ENCODE measurements around the gene CHGA. TPM values are rescaled to one million over a fixed set of nuclear protein-coding genes. Genes with fewer than 3 reads are reported as not detected.

Gene CHGA
- total RNA-seq, 1 donor from 2014 or later = not detected

DNA sequence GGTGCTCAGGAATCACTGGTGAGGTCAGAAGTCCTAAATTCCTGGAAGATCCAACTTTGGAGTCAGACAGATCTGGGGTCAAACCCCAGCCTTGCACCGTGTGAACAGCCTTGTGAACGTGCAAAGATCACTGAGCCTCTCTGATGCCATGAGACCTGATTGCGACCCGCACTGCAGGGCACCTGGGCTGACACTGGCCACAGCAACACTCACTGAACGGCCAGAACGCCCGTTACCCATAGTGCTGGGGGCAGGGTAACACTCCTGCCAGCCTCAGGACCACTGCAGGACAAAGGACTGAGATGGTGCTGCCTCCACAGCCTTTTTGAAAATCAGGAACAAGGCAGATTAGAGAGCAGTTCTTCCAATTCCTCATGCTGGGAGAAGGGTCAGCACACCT, 28.3 kb downstream of the CHGA start:
- Histone ChIP-seq H3K27me3 (ENCODE audit: control insufficient read depth, insufficient read depth, low read length) (no peaks in the 10 kb centered on the region), H3K36me3 (ENCODE audit: control insufficient read depth, insufficient read depth, low read length) (no peaks in the 10 kb centered on the region), H3K4me3 (ENCODE audit: low read depth, low read length) (no peak overlapping the region)
- TF ChIP-seq, protein P1, sequence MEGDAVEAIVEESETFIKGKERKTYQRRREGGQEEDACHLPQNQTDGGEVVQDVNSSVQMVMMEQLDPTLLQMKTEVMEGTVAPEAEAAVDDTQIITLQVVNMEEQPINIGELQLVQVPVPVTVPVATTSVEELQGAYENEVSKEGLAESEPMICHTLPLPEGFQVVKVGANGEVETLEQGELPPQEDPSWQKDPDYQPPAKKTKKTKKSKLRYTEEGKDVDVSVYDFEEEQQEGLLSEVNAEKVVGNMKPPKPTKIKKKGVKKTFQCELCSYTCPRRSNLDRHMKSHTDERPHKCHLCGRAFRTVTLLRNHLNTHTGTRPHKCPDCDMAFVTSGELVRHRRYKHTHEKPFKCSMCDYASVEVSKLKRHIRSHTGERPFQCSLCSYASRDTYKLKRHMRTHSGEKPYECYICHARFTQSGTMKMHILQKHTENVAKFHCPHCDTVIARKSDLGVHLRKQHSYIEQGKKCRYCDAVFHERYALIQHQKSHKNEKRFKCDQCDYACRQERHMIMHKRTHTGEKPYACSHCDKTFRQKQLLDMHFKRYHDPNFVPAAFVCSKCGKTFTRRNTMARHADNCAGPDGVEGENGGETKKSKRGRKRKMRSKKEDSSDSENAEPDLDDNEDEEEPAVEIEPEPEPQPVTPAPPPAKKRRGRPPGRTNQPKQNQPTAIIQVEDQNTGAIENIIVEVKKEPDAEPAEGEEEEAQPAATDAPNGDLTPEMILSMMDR (IDR thresholded peaks at IDR 0.05; ENCODE audit: insufficient read depth, low read length, poor library complexity, severe bottlenecking) = no peak
- no peak for DNase-seq (ENCODE audit: low read depth)

DNA sequence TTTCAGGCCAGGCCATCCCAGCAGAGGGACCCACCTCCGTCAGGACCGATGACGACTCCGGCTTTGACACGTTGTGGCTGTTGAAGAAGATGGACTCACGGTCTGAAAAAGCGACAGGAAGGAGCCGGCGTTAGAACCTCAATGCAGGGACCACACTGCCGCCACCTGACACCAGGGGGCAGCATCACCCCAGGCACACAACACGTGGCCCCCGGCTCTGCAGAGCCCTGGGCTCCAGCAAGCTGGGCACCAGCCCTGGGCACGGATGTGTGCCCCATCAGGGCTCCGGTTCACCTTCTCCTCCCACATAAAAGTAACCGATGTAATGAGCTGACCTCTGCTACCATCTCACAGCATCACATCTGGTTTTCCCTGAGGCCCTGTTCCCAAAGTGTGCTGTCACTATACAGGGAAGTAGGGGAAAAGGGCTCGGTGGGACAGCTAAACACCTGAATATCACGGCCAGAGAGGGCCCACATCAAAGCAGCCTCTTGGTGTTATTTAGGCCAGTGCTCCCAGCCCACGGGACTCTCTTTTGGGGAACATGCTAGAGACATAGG, 29.0 kb downstream of the CHGA start:
- Histone ChIP-seq H3K4me3 (ENCODE audit: low read depth, low read length) (no peak overlapping the region), H3K36me3 (ENCODE audit: control insufficient read depth, insufficient read depth, low read length) (no peaks in the 10 kb centered on the region), H3K27me3 (ENCODE audit: control insufficient read depth, insufficient read depth, low read length) (no peaks in the 10 kb centered on the region)
- TF ChIP-seq, protein P1 (IDR thresholded peaks at IDR 0.05; ENCODE audit: insufficient read depth, low read length, poor library complexity, severe bottlenecking) = peak; percentile 95
- no peak for DNase-seq (ENCODE audit: low read depth)

DNA sequence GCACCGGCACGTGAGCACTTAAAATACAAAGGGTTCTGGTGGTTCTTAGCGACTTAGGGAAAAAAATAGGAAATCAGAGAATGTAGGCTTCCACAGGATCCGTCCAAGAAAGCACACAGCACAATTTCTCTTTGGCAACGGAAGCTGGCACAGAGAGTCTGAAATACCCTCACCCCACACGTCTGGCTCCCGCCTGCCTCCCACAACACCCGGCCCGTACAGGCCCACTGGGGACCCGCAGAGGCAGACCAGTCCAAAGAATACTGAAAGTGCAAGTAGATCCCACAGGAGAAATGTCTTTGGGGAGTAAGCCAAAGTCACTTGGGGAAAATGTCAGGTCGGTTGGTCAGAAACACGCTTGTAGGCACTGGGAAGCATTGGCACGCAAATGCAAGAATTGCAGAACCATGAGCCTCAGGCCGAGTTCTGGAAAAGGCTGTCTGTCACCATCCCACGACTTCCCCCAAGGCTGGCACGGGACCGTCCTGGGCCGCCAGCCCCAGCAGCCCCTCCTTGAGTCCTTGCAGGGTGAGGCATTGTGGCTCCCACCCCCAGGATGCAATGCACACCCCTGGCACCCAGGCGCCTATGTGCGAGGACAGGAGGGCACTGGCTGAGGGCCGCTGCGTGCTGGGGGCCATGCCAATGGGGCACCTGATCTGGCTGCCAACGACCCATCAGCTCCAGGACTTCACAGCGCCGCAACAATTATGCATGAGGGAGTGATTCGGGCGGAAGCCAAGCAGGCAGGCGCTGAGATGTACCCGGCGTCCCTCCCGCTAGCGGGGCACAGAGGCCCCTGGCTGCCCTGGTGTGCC, 29.7 kb downstream of the CHGA start:
- H3K27me3 ChIP-seq (ENCODE audit: control insufficient read depth, insufficient read depth, low read length) = no peaks in the 10 kb centered on the region
- TF ChIP-seq, protein P1 (IDR thresholded peaks at IDR 0.05; ENCODE audit: insufficient read depth, low read length, poor library complexity, severe bottlenecking) = no peak
- H3K36me3 ChIP-seq (ENCODE audit: control insufficient read depth, insufficient read depth, low read length) = no peaks in the 10 kb centered on the region
- DNase-seq (ENCODE audit: low read depth) = no peak
- H3K4me3 ChIP-seq (ENCODE audit: low read depth, low read length) = no peak overlapping the region

DNA sequence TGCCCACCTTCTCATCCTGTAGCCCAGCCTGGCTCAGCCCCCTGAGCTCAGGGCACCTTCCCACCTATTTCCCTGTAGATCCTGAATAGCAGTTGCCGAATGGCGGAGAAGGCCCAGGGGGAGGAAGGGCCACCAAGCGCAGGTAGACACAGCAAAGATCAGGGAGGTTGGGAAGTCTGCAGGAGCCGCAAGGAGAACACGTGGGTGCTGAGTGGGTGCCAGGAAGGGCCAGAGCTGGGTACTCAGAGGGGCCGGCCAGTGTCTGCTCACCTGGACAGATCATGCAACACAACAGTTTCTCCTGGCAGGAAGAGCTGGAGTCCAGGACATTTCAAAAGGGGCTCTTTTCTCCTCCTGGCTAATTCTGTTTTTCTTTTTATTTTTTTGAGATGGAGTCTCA, 30.6 kb downstream of the CHGA start:
- DNase-seq (ENCODE audit: low read depth) = no peak
- Histone ChIP-seq H3K27me3 (ENCODE audit: control insufficient read depth, insufficient read depth, low read length) (no peaks in the 10 kb centered on the region), H3K4me3 (ENCODE audit: low read depth, low read length) (no peak overlapping the region), H3K36me3 (ENCODE audit: control insufficient read depth, insufficient read depth, low read length) (no peaks in the 10 kb centered on the region)
- TF ChIP-seq, protein P1 (IDR thresholded peaks at IDR 0.05; ENCODE audit: insufficient read depth, low read length, poor library complexity, severe bottlenecking) = no peak

DNA sequence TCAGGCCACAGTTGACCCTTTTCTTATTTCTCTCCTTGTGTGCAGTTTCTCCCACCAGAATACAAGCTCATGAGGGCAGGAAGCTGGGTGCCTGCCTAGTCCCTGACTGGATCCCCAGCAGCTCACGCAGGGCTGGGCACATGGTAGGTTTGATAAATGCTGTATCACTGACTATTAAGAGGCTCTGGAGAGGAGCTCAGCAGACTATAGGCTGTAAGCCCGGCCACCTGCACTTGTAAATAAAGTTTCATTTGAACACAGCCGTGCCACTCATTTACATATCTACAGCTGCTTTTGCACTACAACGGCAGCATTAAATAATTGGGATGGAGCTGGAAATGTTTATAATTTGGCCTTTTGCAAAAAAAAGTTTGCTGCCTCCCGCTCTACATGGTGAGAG, 32.0 kb downstream of the CHGA start:
- no peak for DNase-seq (ENCODE audit: low read depth)
- no peaks in the 10 kb centered on the region for H3K36me3 ChIP-seq (ENCODE audit: control insufficient read depth, insufficient read depth, low read length)
- TF ChIP-seq, protein P1 (IDR thresholded peaks at IDR 0.05; ENCODE audit: insufficient read depth, low read length, poor library complexity, severe bottlenecking) = no peak
- no peaks in the 10 kb centered on the region for H3K27me3 ChIP-seq (ENCODE audit: control insufficient read depth, insufficient read depth, low read length)
- no peak overlapping the region for H3K4me3 ChIP-seq (ENCODE audit: low read depth, low read length)
